SK-N-MC (cell line): Measurements from ENCODE around the gene GRM5.

Experiments used
- EZH2 ChIP-seq: fragments of 200-600 bp; sonication (generic); IDR thresholded peaks from one replicate; pipeline ENCODE4 v1.6.1; 2017; ENCODE audit warnings: antibody characterized with exemption
- FOXP2 ChIP-seq: optimal IDR thresholded peaks from 2 replicates; pipeline ENCODE3; 2011; ENCODE audit warnings: mild to moderate bottlenecking, moderate library complexity; ENCODE audit not compliant: insufficient read depth; ENCODE audit errors: extremely low read length, control extremely low read depth
- POLR2AphosphoS5 ChIP-seq: IDR thresholded peaks from 2 replicates; pipeline ENCODE4 v1.6.1; 2012; ENCODE audit warnings: mild to moderate bottlenecking, low read depth, low read length, borderline replicate concordance

DNA sequence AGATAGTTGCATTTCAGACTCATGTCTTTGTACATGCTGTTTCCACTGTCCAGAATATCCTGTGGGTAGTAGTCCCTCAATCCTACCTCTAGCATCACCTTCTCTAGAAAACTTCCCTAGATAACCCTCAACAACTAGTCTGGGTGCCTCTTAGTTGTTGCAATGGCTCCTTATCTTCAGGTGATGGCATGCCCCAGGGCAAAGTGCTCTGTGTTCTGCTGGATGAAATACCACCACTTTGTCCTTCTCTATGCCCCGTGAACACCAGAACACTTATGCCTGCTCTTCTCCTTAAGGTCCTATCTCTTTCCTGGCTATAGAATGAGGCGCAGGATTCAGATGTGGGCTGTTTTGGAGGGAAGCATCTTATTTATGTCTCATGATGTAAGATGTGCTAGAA, 569.9 kb downstream of the GRM5 start:
- TF ChIP-seq POLR2AphosphoS5 = no peak
- no peak for TF ChIP-seq EZH2
- no peak for TF ChIP-seq FOXP2
